GM23338 (cell line): ENCODE results near the gene PLBD2. TPM values are rescaled to one million over a fixed set of nuclear protein-coding genes. Genes with fewer than 3 reads are reported as not detected.
"Not testable (repeated sequence)": the region's sequence is repeated elsewhere in the genome, so short reads cannot be mapped to it uniquely, and the experiment has no call there.

Experiments used
- ATAC-seq: fragments of 200-7000 bp; cut with Tn5 transposase; 3 replicates; pipeline ENCODE4 v1.9.1; 2020
- DNase-seq: peaks from one replicate; pipeline ENCODE4 v3.0.0-alpha.2; 2015; ENCODE audit warnings: low spot score
- H2AFZ ChIP-seq: fragments of 200-600 bp; sonication (generic); 2 replicates; pipeline ENCODE4 v1.8.0; 2016; ENCODE audit warnings: antibody characterized with exemption, mild to moderate bottlenecking, moderate library complexity
- H3F3A ChIP-seq: fragments of 200-600 bp; sonication (generic); replicated peaks from 2 replicates; pipeline ENCODE4 v1.8.0; 2017; ENCODE audit warnings: antibody characterized with exemption, mixed run types, low read depth
- H3K27ac ChIP-seq: fragments of 200-600 bp; sonication (generic); 2 replicates; pipeline ENCODE4 v1.6.1; 2016; ENCODE audit warnings: low read depth
- H3K27me3 ChIP-seq: fragments of 200-600 bp; sonication (generic); 2 replicates; pipeline ENCODE4 v1.8.0; 2016; ENCODE audit warnings: mild to moderate bottlenecking, mixed run types, moderate library complexity; ENCODE audit not compliant: insufficient read depth
- H3K36me3 ChIP-seq: fragments of 200-600 bp; sonication (generic); 2 replicates; pipeline ENCODE4 v1.8.0; 2016; ENCODE audit warnings: mild to moderate bottlenecking; ENCODE audit not compliant: insufficient read depth
- H3K4me1 ChIP-seq: fragments of 200-600 bp; sonication (generic); 2 replicates; pipeline ENCODE4 v1.8.0; 2016; ENCODE audit warnings: mild to moderate bottlenecking, moderate library complexity; ENCODE audit not compliant: insufficient read depth
- H3K4me2 ChIP-seq: fragments of 200-600 bp; sonication (generic); 2 replicates; pipeline ENCODE4 v1.7.1; 2017; ENCODE audit warnings: mixed run types
- H3K4me3 ChIP-seq: fragments of 200-600 bp; sonication (generic); 2 replicates; pipeline ENCODE4 v1.6.1; 2016; ENCODE audit warnings: mixed run types
- H3K79me2 ChIP-seq: fragments of 200-600 bp; sonication (generic); replicated peaks from 2 replicates; pipeline ENCODE4 v1.8.0; 2017; ENCODE audit warnings: mild to moderate bottlenecking; ENCODE audit not compliant: insufficient read depth
- H3K9me2 ChIP-seq: fragments of 200-600 bp; sonication (generic); 2 replicates; pipeline ENCODE4 v1.8.0; 2017; ENCODE audit not compliant: insufficient read depth
- H4K20me1 ChIP-seq: fragments of 200-600 bp; sonication (generic); replicated peaks from 2 replicates; pipeline ENCODE4 v1.8.0; 2017; ENCODE audit warnings: mild to moderate bottlenecking; ENCODE audit not compliant: insufficient read depth
- H3K27ac Mint-ChIP-seq: 2 replicates; pipeline ENCODE4 v1.8.0; 2020; ENCODE audit warnings: inconsistent platforms, mild to moderate bottlenecking, moderate library complexity, mixed read lengths
- H3K27me3 Mint-ChIP-seq: 3 replicates; pipeline ENCODE4 v1.8.0; 2022; ENCODE audit warnings: low read depth, mild to moderate bottlenecking, moderate library complexity, mixed read lengths, inconsistent platforms; ENCODE audit not compliant: insufficient read depth, poor library complexity
- H3K36me3 Mint-ChIP-seq: 3 replicates; pipeline ENCODE4 v1.8.0; 2021; ENCODE audit warnings: low read depth, mild to moderate bottlenecking, inconsistent platforms, moderate library complexity, mixed read lengths
- H3K4me1 Mint-ChIP-seq: 3 replicates; pipeline ENCODE4 v1.8.0; 2020; ENCODE audit warnings: mild to moderate bottlenecking, inconsistent platforms, mixed read lengths
- H3K4me3 Mint-ChIP-seq: 3 replicates; pipeline ENCODE4 v1.8.0; 2021; ENCODE audit warnings: moderate library complexity, mild to moderate bottlenecking, inconsistent platforms, mixed read lengths
- H3K9me3 Mint-ChIP-seq: 3 replicates; pipeline ENCODE4 v1.8.0; 2020; ENCODE audit warnings: moderate library complexity, mild to moderate bottlenecking, inconsistent platforms, mixed read lengths
- EZH2 ChIP-seq: fragments of 200-600 bp; sonication (generic); IDR thresholded peaks from one replicate; pipeline ENCODE4 v1.8.0; 2017; ENCODE audit warnings: antibody characterized with exemption, mild to moderate bottlenecking, low read depth; ENCODE audit not compliant: unreplicated experiment
- EZH2phosphoT487 ChIP-seq: fragments of 200-600 bp; sonication (generic); IDR thresholded peaks from one replicate; pipeline ENCODE4 v1.8.1; 2018; ENCODE audit warnings: antibody characterized with exemption; ENCODE audit not compliant: unreplicated experiment
- JUNB ChIP-seq: IDR thresholded peaks from one replicate; pipeline ENCODE4 v1.6.1; 2016; ENCODE audit warnings: antibody characterized with exemption; ENCODE audit not compliant: unreplicated experiment
- NANOG ChIP-seq: IDR thresholded peaks from 2 replicates; pipeline ENCODE4 v1.6.1; 2016; ENCODE audit warnings: antibody characterized with exemption, borderline replicate concordance
- POLR2AphosphoS5 ChIP-seq: IDR thresholded peaks from 2 replicates; pipeline ENCODE4 v1.6.1; 2016; ENCODE audit warnings: antibody characterized with exemption, low read depth
- polyA plus RNA-seq: library from polyadenylated mRNA; unstranded; fragments of >200 nt; fragmentation: Nextera tagmentation; extraction: Ambion mirVana; gene quantifications from 2 replicates; pipeline ENCODE4 v1.2.1, GENCODE V29; 2016
- total RNA-seq: library from RNA; depleted of rRNA; stranded (reverse); fragments of >200 nt; shearing (Covaris generic); gene quantifications from 2 replicates; pipeline ENCODE4 v1.2.3, GENCODE V29; 2014
- TF ChIP-seq, protein P1 (sequence below): IDR thresholded peaks from one replicate; pipeline ENCODE4 v1.6.1; 2018; ENCODE audit warnings: antibody characterized with exemption; ENCODE audit not compliant: unreplicated experiment
- TF ChIP-seq, protein P2 (sequence below): IDR thresholded peaks from 2 replicates; pipeline ENCODE4 v1.6.1; 2016; ENCODE audit warnings: antibody characterized with exemption

The PLBD2 gene
- total and polyA plus RNA-seq, 2 experiments from 2014 or later = 10.2 to 37.1 TPM

DNA sequence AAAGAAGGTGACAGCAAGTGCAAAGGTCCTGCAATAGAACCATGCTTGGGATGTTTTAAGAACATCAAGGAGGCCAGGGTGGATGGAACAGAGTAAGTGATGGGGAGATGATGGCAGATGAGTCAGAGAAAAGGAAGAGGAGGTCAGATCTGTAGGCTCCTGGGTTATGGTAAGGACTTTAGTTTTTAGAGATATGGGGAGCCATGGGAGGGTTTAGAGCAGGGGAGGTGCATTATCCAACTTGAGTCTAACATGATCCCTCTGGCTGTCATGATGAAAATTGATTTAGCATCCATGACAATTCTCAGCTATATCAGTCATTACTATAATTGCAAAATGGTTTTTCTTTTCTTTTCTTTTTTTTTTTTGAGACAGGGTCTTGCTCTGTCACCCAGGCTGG, 7.3 kb upstream of the PLBD2 start:
- Mint-ChIP-seq H3K36me3 (no peaks in the 10 kb centered on the region), H3K27ac (no peak overlapping the region), H3K4me3 (no peak overlapping the region), H3K9me3 (no peaks in the 10 kb centered on the region; the same call in 2 of the 3 replicates), H3K4me1 (peaks cover 6% of the 10 kb centered on the region; the same call in 2 of the 3 replicates), H3K27me3 (peaks cover 2% of the 10 kb centered on the region)
- Histone ChIP-seq H3F3A (no peaks in the 10 kb centered on the region), H3K27me3 (no peaks in the 10 kb centered on the region), H3K4me1 (0 out of 2 replicates have a peak, but pooled peaks cover 5% of the 10 kb centered on the region), H3K79me2 (no peaks in the 10 kb centered on the region), H3K36me3 (no peaks in the 10 kb centered on the region), H3K9me2 (no peaks in the 10 kb centered on the region), H3K4me2 (no peak overlapping the region), H4K20me1 (no peaks in the 10 kb centered on the region), H3K27ac (no peak overlapping the region), H2AFZ (no peak overlapping the region), H3K4me3 (no peak overlapping the region)
- TF ChIP-seq EZH2phosphoT487 (no peak), JUNB (no peak), EZH2 (no peak)
- TF ChIP-seq, protein P1, sequence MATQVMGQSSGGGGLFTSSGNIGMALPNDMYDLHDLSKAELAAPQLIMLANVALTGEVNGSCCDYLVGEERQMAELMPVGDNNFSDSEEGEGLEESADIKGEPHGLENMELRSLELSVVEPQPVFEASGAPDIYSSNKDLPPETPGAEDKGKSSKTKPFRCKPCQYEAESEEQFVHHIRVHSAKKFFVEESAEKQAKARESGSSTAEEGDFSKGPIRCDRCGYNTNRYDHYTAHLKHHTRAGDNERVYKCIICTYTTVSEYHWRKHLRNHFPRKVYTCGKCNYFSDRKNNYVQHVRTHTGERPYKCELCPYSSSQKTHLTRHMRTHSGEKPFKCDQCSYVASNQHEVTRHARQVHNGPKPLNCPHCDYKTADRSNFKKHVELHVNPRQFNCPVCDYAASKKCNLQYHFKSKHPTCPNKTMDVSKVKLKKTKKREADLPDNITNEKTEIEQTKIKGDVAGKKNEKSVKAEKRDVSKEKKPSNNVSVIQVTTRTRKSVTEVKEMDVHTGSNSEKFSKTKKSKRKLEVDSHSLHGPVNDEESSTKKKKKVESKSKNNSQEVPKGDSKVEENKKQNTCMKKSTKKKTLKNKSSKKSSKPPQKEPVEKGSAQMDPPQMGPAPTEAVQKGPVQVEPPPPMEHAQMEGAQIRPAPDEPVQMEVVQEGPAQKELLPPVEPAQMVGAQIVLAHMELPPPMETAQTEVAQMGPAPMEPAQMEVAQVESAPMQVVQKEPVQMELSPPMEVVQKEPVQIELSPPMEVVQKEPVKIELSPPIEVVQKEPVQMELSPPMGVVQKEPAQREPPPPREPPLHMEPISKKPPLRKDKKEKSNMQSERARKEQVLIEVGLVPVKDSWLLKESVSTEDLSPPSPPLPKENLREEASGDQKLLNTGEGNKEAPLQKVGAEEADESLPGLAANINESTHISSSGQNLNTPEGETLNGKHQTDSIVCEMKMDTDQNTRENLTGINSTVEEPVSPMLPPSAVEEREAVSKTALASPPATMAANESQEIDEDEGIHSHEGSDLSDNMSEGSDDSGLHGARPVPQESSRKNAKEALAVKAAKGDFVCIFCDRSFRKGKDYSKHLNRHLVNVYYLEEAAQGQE = no peak
- DNase-seq (no peak), ATAC-seq (no peak)

DNA sequence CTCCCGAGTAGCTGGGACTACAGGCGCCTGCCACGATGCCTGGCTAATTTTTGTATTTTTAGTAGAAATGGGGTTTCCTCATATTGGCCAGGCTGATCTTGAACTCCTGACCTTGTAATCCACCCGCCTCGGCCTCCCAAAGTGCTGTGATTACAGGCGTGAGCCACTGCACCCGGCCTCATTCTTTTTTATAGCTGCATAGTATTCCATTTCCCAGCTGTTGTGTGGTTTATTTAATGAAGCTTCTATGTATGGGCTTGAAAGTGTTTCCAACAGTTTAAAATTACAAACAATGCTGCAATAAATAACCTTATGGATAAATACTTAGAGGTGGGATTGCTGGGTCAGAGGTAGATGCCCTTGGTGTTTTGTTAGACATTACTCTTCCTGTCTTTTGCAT, 4.2 kb upstream of the PLBD2 start:
- not testable (repeated sequence) for H3K36me3 ChIP-seq, H2AFZ ChIP-seq, H3K36me3 Mint-ChIP-seq, H4K20me1 ChIP-seq, H3K4me1 ChIP-seq, H3K27me3 ChIP-seq, H3K27ac Mint-ChIP-seq, H3K9me3 Mint-ChIP-seq, DNase-seq, H3K4me3 ChIP-seq, H3F3A ChIP-seq, H3K4me2 ChIP-seq, H3K9me2 ChIP-seq, H3K27ac ChIP-seq, H3K79me2 ChIP-seq, ATAC-seq, H3K4me1 Mint-ChIP-seq, H3K27me3 Mint-ChIP-seq, H3K4me3 Mint-ChIP-seq

DNA sequence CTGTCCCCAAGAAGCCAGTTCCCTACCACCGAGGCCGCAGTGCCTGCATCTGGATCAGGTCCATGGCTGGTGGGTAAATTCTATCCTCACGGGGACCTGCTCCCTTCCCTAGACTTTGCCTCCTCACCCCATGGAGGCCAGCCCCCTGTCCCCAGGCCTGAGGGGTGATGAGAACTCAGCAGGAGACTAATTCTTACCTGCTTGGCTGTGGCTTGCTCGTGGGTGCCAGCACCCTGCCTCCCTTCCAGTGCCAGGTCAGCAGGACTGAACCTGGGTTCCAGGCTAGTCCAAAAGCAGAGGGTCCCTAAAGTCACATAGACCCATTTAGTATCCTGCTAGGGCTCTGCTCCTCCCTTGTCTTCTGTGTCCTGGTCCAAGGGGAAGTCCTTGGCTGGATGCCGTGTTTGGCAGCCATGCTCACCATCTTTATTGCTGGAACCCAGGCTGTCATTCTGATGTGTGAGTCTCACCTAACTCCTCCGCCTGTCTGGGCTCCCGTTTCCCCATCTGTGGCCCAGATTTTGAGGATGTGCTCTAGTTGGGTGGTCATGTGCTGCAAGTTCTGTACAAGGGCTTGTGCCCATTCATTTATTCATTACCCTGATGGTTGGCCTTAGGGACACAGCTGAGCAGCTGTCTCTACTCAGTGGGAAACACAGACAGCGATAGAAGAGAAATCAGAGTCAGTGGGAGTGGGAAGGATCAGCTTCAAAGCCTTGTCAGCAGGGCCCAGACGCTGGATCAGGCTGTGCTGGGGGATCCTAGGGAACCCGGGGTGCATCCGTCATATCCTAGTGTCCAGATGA, 949 bp downstream of the PLBD2 start:
- Histone ChIP-seq H3K4me2 (peak overlapping the region; percentile 93), H3F3A (no peaks in the 10 kb centered on the region), H3K9me2 (no peaks in the 10 kb centered on the region), H2AFZ (peak overlapping the region; percentile 92; the same call in 1 of the 2 replicates), H3K79me2 (peaks cover 4% of the 10 kb centered on the region), H3K4me3 (peak overlapping the region; percentile 89), H3K36me3 (no peaks in the 10 kb centered on the region), H3K4me1 (peaks cover 9% of the 10 kb centered on the region), H3K27me3 (no peaks in the 10 kb centered on the region), H4K20me1 (no peaks in the 10 kb centered on the region; the same call in 1 of the 2 replicates), H3K27ac (no peak overlapping the region)
- H3K9me3 Mint-ChIP-seq = no peaks in the 10 kb centered on the region
- ATAC-seq (no peak), DNase-seq (no peak)
- H3K36me3 Mint-ChIP-seq = peaks cover 3% of the 10 kb centered on the region; the same call in 1 of the 3 replicates
- no peak overlapping the region for H3K27ac Mint-ChIP-seq
- H3K4me3 Mint-ChIP-seq = peak overlapping the region; percentile 82
- H3K4me1 Mint-ChIP-seq = peaks cover 17% of the 10 kb centered on the region
- peaks cover 9% of the 10 kb centered on the region for H3K27me3 Mint-ChIP-seq
- TF ChIP-seq, protein P2, sequence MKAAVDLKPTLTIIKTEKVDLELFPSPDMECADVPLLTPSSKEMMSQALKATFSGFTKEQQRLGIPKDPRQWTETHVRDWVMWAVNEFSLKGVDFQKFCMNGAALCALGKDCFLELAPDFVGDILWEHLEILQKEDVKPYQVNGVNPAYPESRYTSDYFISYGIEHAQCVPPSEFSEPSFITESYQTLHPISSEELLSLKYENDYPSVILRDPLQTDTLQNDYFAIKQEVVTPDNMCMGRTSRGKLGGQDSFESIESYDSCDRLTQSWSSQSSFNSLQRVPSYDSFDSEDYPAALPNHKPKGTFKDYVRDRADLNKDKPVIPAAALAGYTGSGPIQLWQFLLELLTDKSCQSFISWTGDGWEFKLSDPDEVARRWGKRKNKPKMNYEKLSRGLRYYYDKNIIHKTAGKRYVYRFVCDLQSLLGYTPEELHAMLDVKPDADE = no peak
- no peak for TF ChIP-seq EZH2phosphoT487
- TF ChIP-seq EZH2 = no peak
- no peak for TF ChIP-seq NANOG
- TF ChIP-seq POLR2AphosphoS5 = no peak
